Stimulated activated CD8-positive, alpha-beta memory T cell treated with anti-CD3 and anti-CD28 coated beads, Interleukin-7, amount 100 ng/mL, for 48 hours (primary cell): ENCODE measurements around the gene MRPL45.
"Not testable (repeated sequence)": the region's sequence is repeated elsewhere in the genome, so short reads cannot be mapped to it uniquely, and the experiment has no call there.

Experiments
- DNase-seq, 2 donors: peaks; one replicate each; pipeline ENCODE4 v3.0.0-alpha.2; 2020; ENCODE audit warnings: low read depth in 1 of 2; ENCODE audit errors: extremely low read depth in 1 of 2

Gene MRPL45

GRCh38 chr17:38296834-38297517 lies at the start of gene MRPL45:
MRPL45 (plus strand) TSS chr17:38297168; CDS start chr17:38297184, 16 bp downstream.
- peak; percentile 92 to 96 for DNase-seq

GRCh38 chr17:38253191-38253590 lies 43.8 kb upstream of the MRPL45 start:
- not testable (repeated sequence) for DNase-seq

GRCh38 chr17:38254357-38254756 lies 42.6 kb upstream of the MRPL45 start:
- not testable (repeated sequence) for DNase-seq

- peak; percentile 73 to 82 for DNase-seq
These were observed 39.9 kb upstream of the MRPL45 start for GRCh38 chr17:38257013-38257621.

- DNase-seq: not testable (repeated sequence)
These were observed 30.9 kb upstream of the MRPL45 start for GRCh38 chr17:38265974-38266506.

- DNase-seq: not testable (repeated sequence)
These were observed 30.4 kb upstream of the MRPL45 start for GRCh38 chr17:38266571-38266970.

GRCh38 chr17:38268138-38268537 lies 28.8 kb upstream of the MRPL45 start:
- not testable (repeated sequence) for DNase-seq

GRCh38 chr17:38269045-38269444 lies 27.9 kb upstream of the MRPL45 start:
- DNase-seq: not testable (repeated sequence)

GRCh38 chr17:38269552-38269951 lies 27.4 kb upstream of the MRPL45 start:
- DNase-seq: not testable (repeated sequence)

DNA sequence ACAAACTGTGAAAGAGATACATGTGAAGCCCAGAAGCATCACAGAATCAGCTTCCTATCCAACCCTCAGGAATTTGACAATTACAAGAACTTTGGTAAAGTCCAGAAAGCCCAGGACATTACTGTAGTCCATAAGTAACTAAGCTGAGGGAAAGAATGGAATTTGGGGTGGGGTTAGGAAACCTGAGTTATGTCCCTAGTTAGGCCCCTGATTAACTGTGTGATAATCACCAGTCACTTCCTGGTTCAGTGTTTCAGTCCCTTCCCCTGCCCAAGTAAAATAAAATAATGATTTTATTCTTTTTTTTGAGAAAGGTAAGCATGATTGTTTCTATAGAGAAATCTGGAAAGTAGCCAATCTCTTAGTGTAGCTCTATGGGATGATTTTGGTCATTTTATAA lies 11.0 kb upstream of the MRPL45 start:
- not testable (repeated sequence) for DNase-seq

GRCh38 chr17:38286501-38287091 lies 10.4 kb upstream of the MRPL45 start:
- peak in 1 of 2 donors; percentile 11 for DNase-seq

DNA sequence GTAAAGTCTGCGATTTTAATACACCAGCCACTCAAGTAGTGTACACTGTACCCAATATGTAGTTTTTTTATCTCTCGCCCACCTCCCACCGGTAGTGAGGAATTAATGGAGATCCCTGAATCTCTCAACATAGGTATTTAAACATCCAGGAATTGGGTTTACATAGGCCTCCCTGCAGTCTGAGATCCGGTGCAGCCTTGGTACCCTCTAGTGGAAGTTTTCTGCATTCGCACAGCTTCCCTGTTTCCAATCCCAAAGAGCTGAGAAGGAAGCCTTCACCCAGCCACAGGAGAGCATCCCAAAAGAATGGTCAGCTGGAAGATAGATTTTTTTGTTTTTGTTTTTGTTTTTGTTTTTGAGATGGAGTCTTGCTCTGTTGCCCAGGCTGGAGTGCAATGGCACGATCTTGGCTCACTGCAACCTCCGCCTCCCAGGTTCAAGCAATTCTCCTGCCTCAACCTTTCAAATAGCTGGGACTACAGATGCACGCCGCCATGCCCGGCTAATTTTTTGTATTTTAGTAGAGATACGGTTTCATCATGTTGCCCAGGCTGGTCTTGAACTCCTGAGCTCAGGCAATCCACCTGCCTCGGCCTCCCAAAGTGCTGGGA lies 8.6 kb upstream of the MRPL45 start:
- not testable (repeated sequence) for DNase-seq

DNA sequence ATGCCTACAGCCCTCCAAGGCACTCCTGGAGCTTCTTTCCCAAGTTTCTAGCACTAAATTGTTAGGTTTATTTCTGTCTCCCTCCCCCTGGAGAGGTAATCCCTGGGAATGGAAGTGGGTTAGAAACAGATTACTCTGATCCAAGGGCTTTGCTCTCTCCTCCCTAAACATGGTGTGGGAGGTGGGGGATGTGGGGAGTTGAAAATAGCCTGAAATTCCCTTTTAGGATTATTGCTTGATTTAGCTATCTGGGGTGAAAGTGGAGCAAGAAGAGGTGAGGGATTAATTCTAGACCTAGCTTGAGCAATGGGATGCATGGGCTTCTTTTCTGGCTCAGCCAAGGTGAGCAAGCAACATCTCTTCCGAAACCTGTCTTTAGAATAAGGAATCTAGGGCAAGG lies 7.2 kb upstream of the MRPL45 start:
- not testable (repeated sequence) for DNase-seq

DNA sequence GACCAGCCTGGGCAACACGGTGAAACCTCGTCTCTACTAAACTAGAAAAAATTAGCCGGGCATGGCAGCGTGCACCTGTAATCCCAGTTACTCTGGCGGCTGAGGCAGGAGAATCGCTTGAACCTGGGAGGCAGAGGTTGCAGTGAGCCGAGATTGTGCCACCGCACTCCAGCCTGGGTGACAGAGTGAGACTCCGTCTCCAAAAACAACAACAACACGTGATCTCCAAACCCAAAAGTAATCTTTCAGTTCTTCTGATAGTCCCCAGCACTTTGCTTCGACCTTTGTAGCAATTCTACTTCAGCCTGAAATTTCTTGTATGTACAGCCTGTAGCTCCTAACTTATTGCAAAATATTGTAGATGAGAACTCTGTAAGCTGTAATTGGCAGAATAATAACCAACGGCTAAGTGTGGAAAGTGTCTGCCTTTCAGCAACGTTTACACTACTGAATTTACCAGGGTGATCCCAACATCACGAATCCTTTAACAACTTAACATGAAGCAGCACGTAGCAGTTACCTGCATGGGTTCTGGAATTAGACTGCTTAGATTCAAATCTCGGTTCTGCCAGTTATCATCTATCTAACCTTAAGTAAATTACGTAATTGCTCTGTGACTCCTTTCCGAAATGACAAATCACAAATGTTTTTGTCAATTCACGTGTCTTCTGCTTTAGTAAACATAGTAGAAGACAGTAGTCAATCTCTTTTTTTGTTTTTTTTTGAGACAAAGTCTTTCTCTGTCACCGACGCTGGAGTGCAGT lies 1.2 kb upstream of the MRPL45 start:
- DNase-seq: not testable (repeated sequence)

DNA sequence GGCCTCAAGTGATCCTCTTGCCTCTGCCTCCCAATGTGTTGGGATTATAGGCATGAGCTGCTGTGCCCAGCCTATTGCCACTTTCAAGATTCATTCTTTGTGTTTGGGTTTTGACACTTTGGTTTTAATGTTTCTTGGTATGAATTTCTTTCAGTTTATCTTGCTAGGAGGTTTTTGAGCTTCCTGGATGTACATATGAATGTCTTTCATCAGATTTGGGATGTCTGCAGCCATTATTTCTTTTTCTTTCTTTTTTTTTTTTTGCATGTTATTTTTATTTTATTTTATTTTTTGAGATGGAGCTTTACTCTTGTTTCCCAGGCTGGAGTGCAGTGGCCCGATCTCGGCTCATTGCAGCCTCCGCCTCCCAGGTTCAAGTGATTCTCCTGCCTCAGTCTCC lies 18.5 kb downstream of the MRPL45 start:
- no peak for DNase-seq

DNA sequence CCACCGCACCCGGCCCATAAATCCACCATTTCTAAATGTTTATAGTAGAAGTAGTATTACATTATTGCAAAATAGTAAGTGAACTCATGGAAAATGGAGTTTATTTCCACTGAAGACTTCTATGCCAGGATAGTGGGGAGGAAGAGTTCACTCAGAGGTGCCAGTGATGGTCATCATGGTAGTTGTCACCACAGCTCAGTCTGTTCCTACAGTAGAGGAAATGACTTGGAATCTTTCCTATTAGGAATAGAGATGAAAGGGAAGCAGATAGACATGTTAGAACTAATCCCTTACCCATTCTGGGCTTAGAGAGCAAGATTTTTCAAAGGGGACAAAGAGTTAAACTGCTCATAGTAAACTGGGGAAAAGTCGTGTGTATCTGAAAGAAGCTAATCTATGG lies 20.1 kb downstream of the MRPL45 start:
- DNase-seq: no peak

- DNase-seq: no peak
These were observed 23.5 kb downstream of the MRPL45 start for GRCh38 chr17:38320482-38320881.

GRCh38 chr17:38322156-38322779 lies 25.3 kb downstream of the MRPL45 start:
- peak; percentile 31 to 49 for DNase-seq

GRCh38 chr17:38322897-38323296 lies 25.9 kb downstream of the MRPL45 start:
- DNase-seq: no peak

GRCh38 chr17:38324141-38324697 lies 27.3 kb downstream of the MRPL45 start:
- no peak for DNase-seq
